ENCODE measurements around the gene PCCA. TPM values are rescaled to one million over a fixed set of nuclear protein-coding genes. Genes with fewer than 3 reads are reported as not detected.

Gene PCCA
- total RNA-seq, 1 donor from 2014 or later: 65.6 TPM

DNA sequence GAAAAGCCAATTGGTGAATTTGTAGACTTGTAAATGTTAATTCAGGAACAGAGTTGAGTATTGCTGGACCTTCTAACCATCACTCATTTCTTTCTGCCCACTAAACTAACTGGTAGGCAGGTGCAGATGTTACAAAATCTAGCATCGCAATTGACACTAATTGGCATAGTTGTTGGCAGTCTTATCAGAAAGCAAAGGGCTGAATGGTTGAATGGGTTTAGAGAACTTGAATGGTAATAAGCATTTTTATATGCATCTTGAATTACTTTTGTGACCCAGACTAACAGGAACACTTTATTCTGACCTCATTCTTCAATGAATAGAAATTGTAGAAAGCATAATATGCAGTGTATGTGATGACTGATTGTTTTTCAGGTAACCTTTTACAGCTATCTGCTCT lies 310.6 kb downstream of the PCCA start:
- intact Hi-C loops (cut with DNase I): no loop called here
- ATAC-seq (ENCODE audit: poor library complexity): no peak

DNA sequence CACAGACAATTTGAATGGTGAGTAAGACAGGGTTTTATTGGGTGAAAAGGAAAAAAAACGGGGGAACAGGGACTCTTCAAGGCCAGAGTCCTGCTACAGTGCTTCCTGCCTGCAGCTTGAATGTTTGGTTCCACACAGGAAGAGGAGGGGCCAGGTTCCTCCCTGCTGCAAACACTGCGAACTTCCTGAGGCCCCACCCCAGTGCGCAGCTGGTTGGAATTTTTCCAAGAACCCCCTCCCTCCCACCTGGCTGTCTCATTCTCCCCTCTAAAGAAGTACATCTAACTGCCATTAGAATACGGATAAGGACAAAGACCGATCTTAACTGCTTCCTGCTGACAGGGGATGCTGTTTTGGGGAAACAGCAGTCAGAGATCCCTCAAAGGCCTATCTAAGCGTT lies 314.8 kb downstream of the PCCA start:
- ATAC-seq (ENCODE audit: poor library complexity) (no peak), DNase-seq (no peak)
- intact Hi-C loops (cut with DNase I): no loop called here

More for the DNA sequence above, 310.6 kb downstream of the PCCA start:
- no peak for DNase-seq

DNA sequence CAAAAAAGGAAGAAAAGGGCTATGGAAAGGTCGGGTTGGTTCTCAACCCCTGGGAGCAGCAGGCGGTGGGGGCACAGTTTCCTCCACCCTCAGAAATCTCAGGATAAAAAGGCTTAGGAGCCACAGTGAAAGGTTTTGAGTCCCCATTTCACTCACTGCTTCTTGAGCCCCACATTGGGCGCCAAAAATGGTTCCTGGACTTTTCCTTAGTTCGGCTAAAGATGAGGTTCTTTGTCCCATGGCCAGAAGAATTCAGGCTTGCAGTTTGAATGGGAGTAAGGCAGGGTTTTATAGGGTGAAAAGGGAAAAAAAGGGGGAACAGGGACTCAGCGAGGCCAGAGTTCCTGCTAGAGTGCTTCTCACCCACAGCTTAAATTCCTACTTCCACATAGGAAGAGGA lies 320.2 kb downstream of the PCCA start:
- ATAC-seq (ENCODE audit: poor library complexity) (no peak), DNase-seq (no peak)
- intact Hi-C loops (cut with DNase I): no loop called here

DNA sequence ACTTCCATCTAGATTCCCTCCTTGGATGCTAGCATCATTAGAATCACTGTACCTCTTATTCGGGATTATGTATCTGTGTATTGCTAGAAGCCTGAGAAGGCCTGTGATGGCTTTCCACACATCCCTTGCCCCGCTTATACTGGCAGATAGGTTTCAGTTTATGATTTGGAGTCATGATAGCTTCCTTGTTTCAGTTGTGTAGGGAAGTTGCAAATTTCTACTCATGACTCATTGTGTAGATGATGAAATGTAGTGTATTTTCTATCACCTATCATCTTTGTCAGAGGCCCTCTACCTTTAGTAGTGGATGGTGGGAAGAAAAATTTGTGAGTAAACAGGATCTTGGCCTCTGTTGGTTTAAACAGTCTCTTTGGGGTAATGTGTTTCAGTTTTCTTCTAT lies 334.5 kb downstream of the PCCA start:
- ATAC-seq (ENCODE audit: poor library complexity) (no peak), DNase-seq (no peak)
- intact Hi-C loops (cut with DNase I): no loop called here

DNA sequence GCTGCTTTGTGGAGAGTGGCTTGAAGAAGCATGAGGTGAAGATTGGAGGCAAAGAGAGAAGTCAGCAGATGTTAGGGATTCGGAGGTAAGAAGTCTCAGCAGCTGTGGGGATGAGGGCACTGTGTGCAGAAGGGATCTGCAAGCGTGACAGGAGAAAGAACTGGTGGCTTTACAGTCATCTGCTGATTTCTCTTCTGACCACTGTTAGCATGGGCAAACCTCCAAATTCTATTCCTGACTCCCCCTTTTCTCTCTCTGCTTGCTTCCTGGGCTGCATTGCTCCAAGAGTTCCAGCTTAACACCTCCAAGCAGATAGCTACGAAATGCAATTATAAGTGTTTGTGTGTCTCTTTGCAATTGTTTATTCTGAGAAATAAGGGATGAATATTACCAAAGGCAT lies 340.1 kb downstream of the PCCA start:
- intact Hi-C loops (cut with DNase I): no loop called here
- no peak for DNase-seq
- no peak for ATAC-seq (ENCODE audit: poor library complexity)

DNA sequence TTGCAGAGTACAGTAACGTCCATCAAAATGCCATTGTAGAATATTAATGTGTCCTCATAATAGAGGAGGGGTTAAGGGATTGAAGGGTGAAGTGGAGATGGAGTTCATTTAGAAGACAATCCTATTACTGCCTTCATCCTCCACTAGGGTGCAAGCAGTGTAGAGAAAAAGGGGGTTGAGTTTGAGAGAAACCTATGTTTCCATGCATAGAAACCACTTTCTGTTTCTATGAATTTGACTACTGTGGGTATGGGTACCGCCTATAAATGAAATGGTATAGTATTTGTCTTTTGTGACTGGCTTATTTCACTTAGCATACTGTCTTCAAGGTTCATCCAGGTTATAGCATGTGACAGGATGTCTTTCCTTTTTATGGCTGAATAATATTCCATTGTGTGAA lies 343.7 kb downstream of the PCCA start:
- no peak for ATAC-seq (ENCODE audit: poor library complexity)
- DNase-seq: no peak
- intact Hi-C loops (cut with DNase I): no loop called here

DNA sequence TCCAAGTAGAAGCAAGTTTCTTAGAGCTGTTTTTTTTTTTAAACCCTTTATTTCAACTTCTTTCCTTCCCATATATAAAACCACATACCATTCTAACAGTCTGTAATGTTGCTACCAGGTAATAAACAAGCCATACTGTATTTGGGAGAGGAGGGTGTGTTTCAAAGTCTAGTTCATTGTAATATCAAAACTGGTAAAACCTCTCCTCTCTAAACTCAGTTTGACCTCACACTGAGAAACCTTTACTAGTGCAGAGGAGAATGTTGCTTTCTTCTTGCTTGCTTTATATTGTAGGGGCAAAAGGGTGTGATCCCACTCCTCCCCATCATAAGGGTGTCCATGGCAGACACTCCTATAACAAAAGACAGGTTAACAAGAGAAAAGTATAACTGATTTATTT lies 344.6 kb downstream of the PCCA start:
- no peak for ATAC-seq (ENCODE audit: poor library complexity)
- intact Hi-C loops (cut with DNase I): no loop called here
- no peak for DNase-seq

DNA sequence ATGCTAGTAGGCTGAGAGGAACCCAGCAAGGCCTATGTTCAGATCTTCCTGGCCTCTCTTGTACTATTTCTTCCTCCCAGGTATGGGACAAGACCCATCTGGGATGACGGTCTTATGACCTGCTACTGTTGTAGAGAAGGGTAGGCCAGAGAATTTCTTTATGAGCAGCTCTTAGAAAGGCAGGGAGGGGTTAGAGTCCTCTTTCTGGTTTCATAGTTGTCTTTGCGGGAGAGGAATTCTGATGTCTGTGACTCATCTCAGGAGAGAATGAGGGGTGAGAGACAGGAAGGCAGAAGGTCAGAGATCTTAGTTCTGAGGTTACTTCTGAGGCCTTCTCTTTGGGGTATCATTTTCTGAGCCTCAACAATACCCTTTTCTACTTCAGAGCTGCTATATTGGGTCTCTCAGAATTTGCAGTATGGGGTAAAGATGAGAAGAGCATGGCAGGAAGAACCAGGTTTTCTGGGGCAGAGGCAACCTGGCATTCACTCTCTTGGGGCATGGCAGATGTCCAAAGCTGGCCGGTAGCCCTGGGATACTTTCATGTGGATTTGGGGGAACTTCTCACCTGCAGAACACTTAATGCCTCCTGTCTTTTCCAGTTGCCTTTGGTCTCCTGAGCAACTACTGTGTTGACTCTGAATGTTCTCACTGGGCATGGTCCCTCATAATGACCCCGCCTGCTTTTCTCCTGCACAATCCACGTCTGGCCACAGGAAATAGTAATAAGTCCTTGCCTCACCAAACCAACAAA lies 345.3 kb downstream of the PCCA start:
- DNase-seq: no peak
- intact Hi-C loops (cut with DNase I): no loop called here
- ATAC-seq (ENCODE audit: poor library complexity): no peak

DNA sequence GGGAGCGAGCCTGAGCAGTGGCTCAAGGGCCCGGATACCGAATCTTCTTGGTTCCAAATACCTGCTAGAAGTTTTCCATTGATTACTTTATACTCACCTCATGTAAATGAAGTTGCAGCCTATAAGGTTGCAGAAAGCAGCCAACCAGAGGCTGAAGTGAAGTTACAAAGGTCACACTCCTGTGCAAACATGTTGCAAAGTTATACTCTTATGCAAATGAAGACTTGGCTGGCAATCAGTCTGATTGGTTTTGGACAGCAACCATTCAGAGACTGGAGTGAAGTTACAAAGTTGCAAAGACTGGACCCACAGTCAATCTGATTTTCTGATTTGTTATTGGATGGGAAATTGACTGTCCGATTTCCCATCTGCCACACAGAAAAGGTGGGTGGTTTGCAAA lies 347.2 kb downstream of the PCCA start:
- intact Hi-C loops (cut with DNase I): no loop called here
- ATAC-seq (ENCODE audit: poor library complexity) (no peak), DNase-seq (no peak)

DNA sequence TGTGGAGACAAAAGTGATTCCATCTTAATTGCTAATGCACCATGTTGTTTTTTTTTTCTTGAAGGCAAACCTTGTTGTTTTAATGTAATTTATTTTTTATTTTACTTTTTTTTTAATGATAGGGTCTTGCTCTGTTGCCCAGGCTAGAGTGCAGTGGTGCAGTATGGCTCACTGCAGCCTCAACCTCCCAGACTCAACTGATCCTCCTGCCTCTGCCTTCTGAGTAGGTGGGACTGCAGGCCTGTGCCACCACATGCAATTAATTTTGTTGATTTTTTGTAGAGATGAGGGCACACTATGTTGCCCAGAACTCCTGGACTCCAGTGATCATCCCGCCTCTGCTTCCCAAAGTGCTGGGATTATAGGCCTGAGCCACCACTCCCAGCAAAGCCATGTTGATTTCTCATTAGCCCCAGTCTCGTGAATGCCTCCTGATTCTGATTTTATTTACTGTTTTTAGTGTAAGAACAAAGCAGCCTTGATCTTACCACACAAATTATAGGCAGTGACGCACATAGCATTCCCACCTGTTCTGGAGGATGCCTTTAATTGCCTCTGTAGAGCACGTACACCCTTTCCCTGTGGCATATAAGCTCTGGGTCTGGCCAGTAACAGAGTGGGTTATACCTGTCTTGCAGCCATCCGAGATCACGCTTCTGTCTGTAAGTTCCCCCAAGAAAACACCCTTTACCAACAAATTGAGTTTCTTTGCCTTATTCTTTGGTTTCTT lies 349.3 kb downstream of the PCCA start:
- DNase-seq: no peak
- ATAC-seq (ENCODE audit: poor library complexity): no peak
- intact Hi-C loops (cut with DNase I): no loop called here

DNA sequence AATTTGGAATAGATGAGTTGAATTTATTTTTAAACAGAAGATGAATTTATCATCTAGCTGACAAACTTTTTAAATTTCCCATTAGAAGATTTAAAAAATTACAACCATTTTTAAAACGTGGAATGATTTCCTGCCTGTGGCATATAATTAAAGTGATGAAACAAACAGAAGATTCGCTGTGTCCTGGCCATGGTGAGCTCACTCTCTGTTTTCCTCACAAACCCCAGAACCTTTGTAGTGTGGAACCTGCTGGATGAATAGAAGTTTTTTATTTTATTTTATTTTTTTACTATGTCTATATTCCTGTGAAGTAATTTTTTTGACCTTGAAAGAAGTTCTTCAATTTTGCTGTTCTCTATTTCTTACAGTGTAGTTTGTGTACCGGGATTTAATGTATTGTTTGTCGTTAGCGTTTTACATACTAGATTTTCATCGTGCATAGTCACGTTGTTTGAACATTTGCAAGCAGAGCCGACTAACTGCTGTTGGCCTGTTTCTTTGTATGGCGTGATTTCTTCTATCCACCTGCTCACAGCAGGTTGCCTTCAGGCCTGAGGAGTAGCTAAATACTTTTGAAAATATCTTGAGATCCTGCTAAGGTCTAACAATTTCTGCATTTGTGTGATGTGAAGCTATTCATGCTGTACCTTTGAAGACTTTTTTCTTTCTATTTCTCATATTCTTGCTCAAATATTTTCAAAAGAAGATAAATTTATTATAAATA lies 350.5 kb downstream of the PCCA start:
- ATAC-seq (ENCODE audit: poor library complexity) (no peak), DNase-seq (no peak)
- intact Hi-C loops (cut with DNase I): no loop called here

DNA sequence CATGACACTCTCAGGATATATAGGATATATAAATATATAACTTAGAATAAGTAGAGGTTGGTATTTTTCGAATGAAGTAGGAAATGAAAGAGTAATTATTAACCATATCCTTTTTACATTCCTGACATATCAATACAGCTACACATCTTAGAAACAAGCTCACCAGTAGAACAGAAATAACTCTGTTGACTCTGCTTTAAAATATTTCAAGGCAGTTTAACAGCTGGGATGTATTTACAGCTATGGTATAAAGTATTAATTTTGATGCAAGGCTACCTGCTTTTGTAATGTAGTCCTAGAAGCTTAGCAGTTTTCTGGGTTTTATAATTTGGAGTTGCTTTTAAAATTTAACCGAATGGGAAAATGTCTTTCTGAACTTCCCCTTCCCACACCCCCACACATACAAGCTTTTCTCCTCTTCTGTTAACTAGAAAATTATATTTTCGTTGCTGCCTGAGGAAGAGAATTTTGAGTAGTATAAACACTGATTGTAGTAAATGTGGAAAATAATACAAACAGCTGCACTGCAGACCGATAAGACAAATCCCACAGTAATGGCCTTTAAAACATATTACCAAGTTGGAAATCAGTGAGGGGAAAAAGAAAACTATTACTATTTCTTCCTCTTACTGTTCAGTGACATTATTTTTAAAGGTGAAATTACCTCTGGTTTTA lies 352.0 kb downstream of the PCCA start:
- ATAC-seq (ENCODE audit: poor library complexity): no peak
- no peak for DNase-seq
- intact Hi-C loops (cut with DNase I): no loop called here

DNA sequence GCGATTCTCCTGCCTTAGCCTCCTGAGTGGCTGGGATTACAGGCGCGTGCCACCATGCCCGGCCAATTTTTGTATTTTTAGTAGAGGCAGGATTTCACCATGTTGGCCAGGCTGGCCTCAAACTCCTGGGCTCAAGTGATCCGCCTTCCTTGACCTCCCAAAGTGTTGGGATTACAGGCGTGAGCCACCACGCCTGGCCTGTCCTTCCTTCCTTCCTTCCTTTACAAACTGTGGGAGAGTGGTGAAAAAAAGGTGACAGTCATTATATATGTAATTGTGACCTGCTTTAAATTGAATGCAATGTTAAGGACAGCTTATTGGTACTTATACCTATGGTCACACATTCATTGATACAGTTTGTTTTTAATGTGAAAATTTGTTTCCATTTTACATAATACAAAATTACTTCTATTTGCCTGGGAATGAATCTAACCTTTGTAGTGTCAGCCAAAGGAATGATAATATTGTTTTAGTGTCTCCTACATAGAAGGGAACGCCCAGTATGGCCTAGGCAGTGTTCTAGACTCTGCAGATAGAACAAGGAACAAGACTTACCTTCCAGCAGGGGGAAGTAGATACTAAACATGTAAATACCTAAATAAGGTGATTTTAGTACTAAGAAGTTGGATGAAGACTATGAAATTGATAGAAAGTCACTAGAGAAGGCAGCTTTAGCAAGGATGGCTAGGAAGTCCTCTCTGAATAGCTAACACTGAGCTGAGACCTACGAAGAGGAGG lies 353.4 kb downstream of the PCCA start:
- intact Hi-C loops (cut with DNase I): no loop called here
- no peak for ATAC-seq (ENCODE audit: poor library complexity)

DNA sequence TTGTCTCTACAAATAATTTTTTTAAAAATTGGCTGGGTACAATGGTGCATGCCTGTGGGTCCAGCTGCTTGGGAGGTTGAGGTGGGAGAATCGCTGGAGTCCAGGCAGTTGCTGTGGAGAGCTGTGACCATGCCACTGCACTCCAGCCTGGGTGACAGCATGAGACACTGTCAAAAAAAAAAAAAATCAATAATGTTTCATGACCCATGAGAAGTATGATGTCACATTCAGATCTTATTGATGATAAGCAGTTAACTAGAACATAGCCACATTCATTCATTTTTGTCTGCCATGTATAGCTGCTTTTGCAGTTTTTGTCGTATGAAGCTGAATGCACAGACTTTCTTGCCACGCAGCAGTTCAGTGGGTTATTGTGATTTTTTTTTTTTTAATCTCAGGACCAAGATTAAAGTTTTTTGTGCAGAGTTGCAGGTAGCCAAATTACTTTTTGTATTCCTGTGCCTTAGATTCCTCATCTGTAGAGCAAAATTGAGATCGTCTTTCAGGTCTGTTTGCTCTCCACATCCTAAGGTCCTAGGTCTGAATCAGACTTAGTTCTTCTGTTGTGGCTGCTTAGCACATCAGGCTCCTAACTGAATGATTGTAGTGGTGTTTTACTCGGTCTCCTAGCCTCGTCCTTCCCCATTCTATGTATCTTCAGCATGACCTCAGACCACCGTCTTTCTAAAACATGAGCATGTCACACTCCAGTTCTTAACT lies 354.5 kb downstream of the PCCA start:
- ATAC-seq (ENCODE audit: poor library complexity): no peak
- DNase-seq: no peak
- intact Hi-C loops (cut with DNase I): no loop called here

More for the DNA sequence above, 353.4 kb downstream of the PCCA start:
- DNase-seq: no peak

DNA sequence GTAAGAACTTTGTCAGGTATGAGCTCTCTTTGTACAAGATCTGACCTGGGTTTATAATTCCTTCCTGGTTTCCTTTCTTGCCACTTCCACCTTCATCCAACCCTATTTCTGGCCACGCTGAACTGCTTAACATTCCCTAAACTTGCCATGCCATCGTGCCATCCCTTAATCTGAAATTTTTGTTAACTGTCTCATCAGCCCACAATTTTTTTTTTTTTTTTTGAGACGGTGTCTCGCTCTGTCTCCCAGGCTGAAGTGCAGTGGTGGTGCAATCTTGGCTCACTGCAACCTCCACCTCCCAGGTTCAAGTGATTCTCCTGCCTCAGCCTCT lies 355.1 kb downstream of the PCCA start:
- ATAC-seq (ENCODE audit: poor library complexity): no peak
- intact Hi-C loops (cut with DNase I): no loop called here
- no peak for DNase-seq

DNA sequence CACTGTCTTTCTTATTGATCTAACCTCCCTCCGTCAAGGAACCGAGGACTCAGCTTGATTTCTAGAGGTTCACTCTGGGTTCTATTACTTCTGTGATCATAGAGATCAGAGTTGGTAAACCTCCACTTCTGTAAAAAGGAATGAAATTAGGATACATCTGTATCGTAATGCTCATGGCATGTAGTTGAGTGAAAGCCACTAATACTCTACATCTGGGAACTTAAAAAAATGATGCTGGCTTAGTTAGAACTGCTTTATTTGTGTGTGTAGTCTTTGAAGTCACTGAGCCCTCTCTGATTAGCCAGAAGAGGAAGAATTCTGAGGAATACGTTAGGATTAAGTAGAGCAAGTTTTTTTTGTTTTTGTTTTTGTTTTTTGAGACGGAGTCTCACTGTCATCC lies 358.9 kb downstream of the PCCA start:
- ATAC-seq (ENCODE audit: poor library complexity) (no peak), DNase-seq (no peak)
- intact Hi-C loops (cut with DNase I): no loop called here

DNA sequence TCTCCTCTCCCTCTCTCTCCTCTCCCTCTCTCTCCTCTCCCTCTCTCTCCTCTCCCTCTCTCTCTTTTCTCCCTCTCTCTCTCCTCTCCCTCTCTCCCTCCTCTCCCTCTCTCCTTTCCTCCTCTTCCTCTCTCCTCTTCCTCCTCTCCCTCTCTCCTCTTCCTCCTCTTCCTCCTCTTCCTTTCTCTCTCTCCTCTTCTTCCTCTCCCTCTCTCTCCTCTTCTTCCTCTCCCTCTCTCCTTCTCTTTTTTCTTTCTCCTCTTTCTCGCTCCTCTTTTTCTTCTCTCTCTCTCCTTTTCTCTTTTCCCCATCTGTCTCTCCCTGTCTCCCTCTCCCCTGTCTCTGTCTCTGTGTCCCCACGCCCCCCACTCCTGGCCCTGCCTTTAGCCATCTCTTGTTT lies 363.0 kb downstream of the PCCA start:
- no peak for DNase-seq
- intact Hi-C loops (cut with DNase I): no loop called here
- no peak for ATAC-seq (ENCODE audit: poor library complexity)

DNA sequence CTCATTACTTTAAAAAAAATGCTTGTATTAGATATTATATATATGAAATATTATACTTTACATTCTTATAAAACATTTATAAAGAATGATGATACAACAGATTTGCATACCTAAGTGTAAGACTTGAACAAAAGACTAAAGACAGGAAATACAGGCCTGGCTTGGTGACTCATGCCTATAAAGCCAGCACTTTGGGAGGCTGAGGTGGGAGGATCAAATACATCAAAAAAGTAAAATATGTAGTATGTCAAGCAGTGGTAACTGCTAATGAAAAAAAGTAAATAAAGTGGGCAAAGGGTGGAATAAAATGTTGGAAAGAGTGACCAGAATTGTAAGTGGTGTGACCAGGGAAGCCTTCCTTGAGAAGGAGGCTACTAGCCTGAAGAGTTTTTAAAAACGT lies 366.0 kb downstream of the PCCA start:
- DNase-seq (no peak), ATAC-seq (ENCODE audit: poor library complexity) (no peak)
- intact Hi-C loops (cut with DNase I): no loop called here

All from Right ventricle myocardium superior (tissue), 1 donor.